Trophoblast cell (in vitro differentiated cells and primary cell): ENCODE results near the gene EGFR.

ENCODE experiments used
- DNase-seq, 2 donors: peaks; one replicate each; pipeline ENCODE4 v3.0.0-alpha.2; 2016
- H2AFZ ChIP-seq: 2 replicates; pipeline ENCODE4 v1.6.1; 2013; ENCODE audit warnings: low read length, moderate library complexity, mild to moderate bottlenecking; ENCODE audit not compliant: insufficient read depth, poor library complexity
- H2AK5ac ChIP-seq: 2 replicates; pipeline ENCODE4 v1.6.1; 2013; ENCODE audit warnings: mild to moderate bottlenecking, low read length
- H2BK120ac ChIP-seq: 2 replicates; pipeline ENCODE4 v1.6.1; 2013; ENCODE audit warnings: low read length, mild to moderate bottlenecking, moderate library complexity; ENCODE audit not compliant: insufficient read depth, poor library complexity
- H2BK12ac ChIP-seq: 2 replicates; pipeline ENCODE4 v1.6.1; 2013; ENCODE audit warnings: mild to moderate bottlenecking, low read length, moderate library complexity
- H2BK5ac ChIP-seq: 2 replicates; pipeline ENCODE4 v1.6.1; 2013; ENCODE audit warnings: low read length, low read depth, moderate library complexity, mild to moderate bottlenecking; ENCODE audit not compliant: poor library complexity
- H3K14ac ChIP-seq: 2 replicates; pipeline ENCODE4 v1.6.1; 2013; ENCODE audit warnings: mild to moderate bottlenecking, low read length
- H3K18ac ChIP-seq: 2 replicates; pipeline ENCODE4 v1.6.1; 2013; ENCODE audit warnings: mild to moderate bottlenecking, low read length
- H3K23ac ChIP-seq: 2 replicates; pipeline ENCODE4 v1.6.1; 2013; ENCODE audit warnings: low read length
- H3K27ac ChIP-seq: 2 replicates; pipeline ENCODE4 v1.5.1; 2013; ENCODE audit warnings: low read depth, mild to moderate bottlenecking, inconsistent platforms, low read length, moderate library complexity
- H3K27me3 ChIP-seq: 2 replicates; pipeline ENCODE4 v1.6.1; 2013; ENCODE audit warnings: inconsistent platforms, mild to moderate bottlenecking, low read length, moderate library complexity; ENCODE audit not compliant: insufficient read depth
- H3K36me3 ChIP-seq, 2 experiments: 1 replicate in 1 of 2; 2 replicates in 1 of 2; pipeline ENCODE4 v1.6.1; 2013; ENCODE audit warnings: low read length in 2 of 2, mild to moderate bottlenecking in 2 of 2, moderate library complexity in 1 of 2; ENCODE audit not compliant: insufficient read depth in 2 of 2, control insufficient read depth in 1 of 2
- H3K4ac ChIP-seq: 2 replicates; pipeline ENCODE4 v1.6.1; 2013; ENCODE audit warnings: low read depth, mild to moderate bottlenecking, low read length, moderate library complexity
- H3K4me1 ChIP-seq, 2 experiments: 1 replicate in 1 of 2; 2 replicates in 1 of 2; pipeline ENCODE4 v1.6.1; 2013; ENCODE audit warnings: low read length in 2 of 2, mild to moderate bottlenecking in 2 of 2, moderate library complexity in 1 of 2; ENCODE audit not compliant: insufficient read depth in 2 of 2, control insufficient read depth in 1 of 2
- H3K4me2 ChIP-seq: 2 replicates; pipeline ENCODE4 v1.6.1; 2013; ENCODE audit warnings: inconsistent platforms, mild to moderate bottlenecking, low read length, moderate library complexity
- H3K4me3 ChIP-seq: 2 replicates; pipeline ENCODE4 v1.5.1; 2013; ENCODE audit warnings: mild to moderate bottlenecking, low read depth, low read length, inconsistent platforms
- H3K79me1 ChIP-seq: one replicate; pipeline ENCODE4 v1.6.1; 2013; ENCODE audit warnings: low read length
- H3K79me2 ChIP-seq: 2 replicates; pipeline ENCODE4 v1.6.1; 2013; ENCODE audit warnings: low read length, mild to moderate bottlenecking; ENCODE audit not compliant: control insufficient read depth, insufficient read depth, poor library complexity
- H3K9ac ChIP-seq: 2 replicates; pipeline ENCODE4 v1.6.1; 2013; ENCODE audit warnings: mild to moderate bottlenecking, low read length
- H3K9me3 ChIP-seq: 2 replicates; pipeline ENCODE4 v1.6.1; 2013; ENCODE audit warnings: low read depth, mild to moderate bottlenecking, control low read depth, inconsistent platforms, low read length; ENCODE audit not compliant: insufficient read depth
- H4K12ac ChIP-seq: 2 replicates; pipeline ENCODE4 v1.6.1; 2013; ENCODE audit warnings: low read depth, mild to moderate bottlenecking, low read length, moderate library complexity
- H4K8ac ChIP-seq: 2 replicates; pipeline ENCODE4 v1.6.1; 2013; ENCODE audit warnings: low read depth, mild to moderate bottlenecking, low read length, moderate library complexity
- H4K91ac ChIP-seq: one replicate; pipeline ENCODE4 v1.6.1; 2013; ENCODE audit warnings: low read depth, mild to moderate bottlenecking, low read length, moderate library complexity
- WGBS: extraction: QIAGEN DNeasy Blood & Tissue Kit; methylation state at CpG from one replicate; pipeline ENCODE4 v1.1.7; 2013; ENCODE audit warnings: missing lambda C conversion rate; ENCODE audit not compliant: insufficient read length, insufficient coverage; ENCODE audit errors: extremely low coverage; 5-methylcytosine and 5-hydroxymethylcytosine counted together

Gene EGFR

GRCh38 chr7:55097100-55097499, 78.3 kb downstream of the EGFR start:
- Histone ChIP-seq H3K4ac (no peak overlapping the region), H2AK5ac (no peak overlapping the region), H2BK12ac (no peak overlapping the region)

GRCh38 chr7:55099066-55099820, 80.4 kb downstream of the EGFR start:
- Histone ChIP-seq H3K27ac (no peak overlapping the region), H3K23ac (no peak overlapping the region), H2BK12ac (no peak overlapping the region), H3K4me3 (no peak overlapping the region), H2AK5ac (no peak overlapping the region), H4K12ac (no peak overlapping the region), H3K9me3 (peaks cover 2% of the 10 kb centered on the region), H3K79me2 (no peaks in the 10 kb centered on the region), H2AFZ (no peak overlapping the region), H4K91ac (no peak overlapping the region), H3K18ac (peak overlapping the region; percentile 50), H3K4ac (peak overlapping the region; percentile 13), H3K36me3 (no peaks in the 10 kb centered on the region), H3K14ac (no peak overlapping the region), H2BK120ac (no peak overlapping the region), H3K9ac (no peak overlapping the region), H2BK5ac (no peak overlapping the region), H4K8ac (no peak overlapping the region), H3K4me2 (no peak overlapping the region), H3K79me1 (no peaks in the 10 kb centered on the region), H3K27me3 (no peaks in the 10 kb centered on the region), H3K4me1 (peaks cover 12% of the 10 kb centered on the region in 2 experiments)
- no peak for DNase-seq
- no CpG with 5 or more reads among the region's 9 CpGs for WGBS

More at GRCh38 chr7:55097100-55097499, 78.3 kb downstream of the EGFR start:
- Histone ChIP-seq H3K4me3 (no peak overlapping the region), H3K9ac (no peak overlapping the region), H3K4me2 (no peak overlapping the region), H3K14ac (no peak overlapping the region), H3K79me2 (no peaks in the 10 kb centered on the region), H3K23ac (no peak overlapping the region), H3K18ac (no peak overlapping the region), H2BK5ac (no peak overlapping the region), H3K79me1 (no peaks in the 10 kb centered on the region), H2BK120ac (no peak overlapping the region), H2AFZ (no peak overlapping the region), H3K27ac (no peak overlapping the region), H4K8ac (no peak overlapping the region), H3K36me3 (no peaks in the 10 kb centered on the region), H3K27me3 (no peaks in the 10 kb centered on the region), H4K12ac (no peak overlapping the region), H3K9me3 (peaks cover under 1% of the 10 kb centered on the region), H4K91ac (no peak overlapping the region), H3K4me1 (peaks cover 12 to 14% of the 10 kb centered on the region in 2 experiments)
- no peak for DNase-seq
- no CpG with 5 or more reads among the region's 4 CpGs for WGBS

- Histone ChIP-seq H3K9ac (no peak overlapping the region), H2BK120ac (no peak overlapping the region), H2BK5ac (no peak overlapping the region), H4K8ac (no peak overlapping the region), H4K91ac (no peak overlapping the region), H3K18ac (no peak overlapping the region), H3K4me1 (peaks cover 14% of the 10 kb centered on the region in 2 experiments), H3K4me2 (no peak overlapping the region), H3K4ac (no peak overlapping the region), H3K27ac (no peak overlapping the region), H3K79me2 (no peaks in the 10 kb centered on the region), H3K27me3 (no peaks in the 10 kb centered on the region), H3K4me3 (no peak overlapping the region), H4K12ac (no peak overlapping the region), H2AFZ (no peak overlapping the region), H3K23ac (no peak overlapping the region), H2AK5ac (no peak overlapping the region), H2BK12ac (no peak overlapping the region), H3K14ac (no peak overlapping the region), H3K79me1 (no peaks in the 10 kb centered on the region), H3K36me3 (no peaks in the 10 kb centered on the region), H3K9me3 (peaks cover 2% of the 10 kb centered on the region)
- no CpG with 5 or more reads among the region's 8 CpGs for WGBS
- DNase-seq: no peak
Measured at GRCh38 chr7:55099821-55100543, 81.2 kb downstream of the EGFR start.

- no CpG with 5 or more reads among the region's 21 CpGs for WGBS
- Histone ChIP-seq H3K4me1 (peaks cover 14% of the 10 kb centered on the region in 2 experiments), H3K4ac (no peak overlapping the region), H3K18ac (no peak overlapping the region), H3K79me2 (no peaks in the 10 kb centered on the region), H3K79me1 (no peaks in the 10 kb centered on the region), H4K8ac (no peak overlapping the region), H3K27me3 (no peaks in the 10 kb centered on the region), H4K12ac (no peak overlapping the region), H3K36me3 (no peaks in the 10 kb centered on the region), H3K23ac (no peak overlapping the region), H3K4me3 (no peak overlapping the region), H3K27ac (no peak overlapping the region), H2AFZ (no peak overlapping the region), H4K91ac (no peak overlapping the region), H2BK120ac (no peak overlapping the region), H3K9me3 (peaks cover 2% of the 10 kb centered on the region), H3K14ac (no peak overlapping the region), H2BK5ac (no peak overlapping the region), H2BK12ac (no peak overlapping the region), H3K4me2 (no peak overlapping the region), H3K9ac (no peak overlapping the region), H2AK5ac (no peak overlapping the region)
- peak; percentile 72 to 85 for DNase-seq
Measured at GRCh38 chr7:55100544-55101327, 81.9 kb downstream of the EGFR start.
